Activated CD4-positive, alpha-beta T cell treated with anti-CD3 and anti-CD28 coated beads, Interleukin-2, amount 50 U/mL, for 1 hour (primary cell): ENCODE results near the gene FBXL17.

Experiments
- DNase-seq: peaks from one replicate; pipeline ENCODE4 v3.0.0-alpha.2; 2020

The FBXL17 gene

DNA sequence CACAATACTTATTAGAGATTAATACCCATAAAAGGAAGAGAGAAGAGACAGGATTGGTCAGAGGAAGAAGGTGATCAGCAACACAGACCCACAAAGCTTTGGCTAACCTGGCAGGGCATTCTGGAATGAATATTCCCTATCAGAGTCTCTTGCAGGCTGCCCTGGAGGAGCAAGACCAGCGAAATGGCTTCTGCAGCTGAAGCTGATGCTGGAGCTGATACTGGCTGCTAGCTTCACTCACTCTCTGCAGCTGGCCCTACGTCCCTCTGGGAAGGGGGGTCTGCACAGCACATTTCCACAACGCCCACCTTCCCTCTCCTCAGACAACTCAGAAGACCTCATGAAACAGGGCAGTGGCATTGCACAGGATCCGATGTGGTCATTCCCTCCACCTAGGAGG is 541.3 kb downstream of the FBXL17 start:
- DNase-seq = no peak

DNA sequence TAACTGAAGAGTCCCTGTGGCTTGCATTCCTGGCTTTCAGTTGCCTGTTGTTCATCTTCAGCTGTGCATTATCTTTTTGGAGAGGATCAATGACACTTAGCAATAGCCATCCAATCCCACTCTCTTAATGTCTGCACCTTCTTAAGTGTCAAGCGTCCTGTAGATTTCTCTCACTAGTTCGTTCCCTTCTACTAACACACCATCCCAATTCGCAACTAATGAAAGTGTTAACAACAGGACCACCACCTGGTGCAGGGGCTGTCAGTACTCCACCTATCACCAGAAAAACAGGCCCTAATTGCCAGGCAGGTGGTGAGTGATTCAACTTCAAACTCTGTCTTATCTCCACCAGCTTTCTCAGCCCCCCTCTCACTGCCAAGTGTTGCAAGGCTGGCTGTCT is 541.7 kb downstream of the FBXL17 start:
- no peak for DNase-seq

DNA sequence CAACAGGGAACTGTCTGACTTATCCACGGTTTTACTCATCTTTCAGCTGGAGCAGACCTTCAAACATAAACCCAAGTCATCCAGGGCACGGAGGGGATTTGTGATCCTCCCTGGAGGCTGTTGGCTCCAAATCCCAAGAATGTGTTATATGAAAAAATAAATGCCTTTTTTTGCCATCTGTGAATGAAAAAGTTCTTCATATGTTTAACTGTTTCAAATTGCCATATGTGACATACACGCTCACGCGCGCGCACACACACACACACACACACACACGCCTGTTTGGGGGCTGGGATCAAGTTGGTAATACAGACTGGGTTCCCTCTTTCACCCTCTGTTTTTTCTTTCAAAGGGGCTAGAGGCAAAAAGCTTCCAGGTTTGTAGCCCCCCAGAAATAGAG is 546.8 kb downstream of the FBXL17 start:
- no peak for DNase-seq

DNA sequence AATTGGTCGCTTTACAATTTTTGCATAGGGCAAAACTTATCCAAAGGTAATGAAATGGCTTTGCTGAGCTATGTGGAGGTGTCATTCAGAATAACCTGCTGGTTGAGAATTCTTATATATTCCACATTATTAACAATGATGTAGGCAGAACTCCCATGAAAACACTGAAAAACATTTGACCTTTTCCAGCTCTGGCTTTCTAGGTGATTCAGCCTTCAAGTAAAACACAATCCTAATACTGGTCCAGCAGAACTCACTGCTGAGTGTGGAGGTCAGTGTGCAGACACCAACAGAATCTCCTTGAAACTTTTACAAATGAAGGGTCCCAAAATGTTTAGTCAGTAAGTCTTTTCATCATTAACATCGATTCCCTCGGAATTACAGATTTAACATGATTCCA is 549.2 kb downstream of the FBXL17 start:
- DNase-seq = no peak

DNA sequence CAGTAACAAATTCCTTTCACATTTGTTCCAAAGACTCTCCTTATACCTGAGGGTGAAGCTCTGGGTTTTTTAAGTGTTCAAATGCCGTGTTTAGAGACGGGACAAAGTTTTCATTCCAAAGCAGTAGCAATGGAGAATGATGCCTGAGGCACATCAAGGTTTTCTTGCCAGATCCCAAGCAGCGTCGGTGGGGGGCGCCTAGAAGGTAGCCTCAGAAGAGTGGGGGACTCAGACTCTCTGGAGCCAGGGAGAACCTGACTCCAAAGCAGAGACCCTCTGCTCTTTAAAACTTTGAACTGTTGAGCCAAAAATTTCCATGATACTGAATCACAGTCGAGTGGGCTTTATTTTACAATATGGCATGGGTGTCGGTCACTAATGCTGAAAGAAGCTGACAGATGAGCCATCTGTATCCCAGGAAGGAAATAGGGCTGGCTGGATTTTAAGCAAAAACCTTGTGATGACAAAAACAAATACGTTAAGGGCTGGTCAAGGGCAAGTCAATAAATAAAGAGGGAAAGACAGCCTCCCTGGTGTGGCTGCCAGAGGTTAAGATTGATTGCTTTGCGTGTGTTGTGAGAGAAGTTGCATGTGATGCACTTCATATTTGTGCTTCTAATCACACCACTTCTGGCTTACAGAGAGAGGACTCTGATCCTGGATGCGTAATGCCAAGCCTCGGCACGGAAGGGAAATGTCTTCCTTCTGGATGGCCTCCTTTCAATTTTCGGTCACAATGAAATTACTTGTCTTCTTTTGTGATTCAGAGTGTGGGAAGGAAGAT is 550.1 kb downstream of the FBXL17 start:
- no peak for DNase-seq

DNA sequence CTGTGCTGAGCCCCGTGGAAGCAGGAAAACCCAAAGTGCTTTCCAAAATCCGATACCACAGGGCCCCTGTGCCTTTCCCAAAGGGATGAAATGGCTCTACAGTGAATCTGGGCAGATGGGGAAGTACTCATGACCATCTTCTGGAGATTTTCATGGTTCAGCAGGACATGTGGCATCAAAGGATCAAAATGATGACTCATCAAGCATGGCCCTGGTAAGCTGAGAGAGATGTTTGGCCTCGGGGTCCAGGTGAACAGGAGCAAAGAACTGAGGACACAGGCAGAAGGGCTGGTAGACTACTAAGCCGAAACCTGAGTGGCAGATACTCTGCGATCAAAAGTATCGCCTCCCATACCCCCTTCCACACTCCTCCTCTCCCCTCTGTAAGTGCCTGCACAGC is 551.1 kb downstream of the FBXL17 start:
- no peak for DNase-seq

DNA sequence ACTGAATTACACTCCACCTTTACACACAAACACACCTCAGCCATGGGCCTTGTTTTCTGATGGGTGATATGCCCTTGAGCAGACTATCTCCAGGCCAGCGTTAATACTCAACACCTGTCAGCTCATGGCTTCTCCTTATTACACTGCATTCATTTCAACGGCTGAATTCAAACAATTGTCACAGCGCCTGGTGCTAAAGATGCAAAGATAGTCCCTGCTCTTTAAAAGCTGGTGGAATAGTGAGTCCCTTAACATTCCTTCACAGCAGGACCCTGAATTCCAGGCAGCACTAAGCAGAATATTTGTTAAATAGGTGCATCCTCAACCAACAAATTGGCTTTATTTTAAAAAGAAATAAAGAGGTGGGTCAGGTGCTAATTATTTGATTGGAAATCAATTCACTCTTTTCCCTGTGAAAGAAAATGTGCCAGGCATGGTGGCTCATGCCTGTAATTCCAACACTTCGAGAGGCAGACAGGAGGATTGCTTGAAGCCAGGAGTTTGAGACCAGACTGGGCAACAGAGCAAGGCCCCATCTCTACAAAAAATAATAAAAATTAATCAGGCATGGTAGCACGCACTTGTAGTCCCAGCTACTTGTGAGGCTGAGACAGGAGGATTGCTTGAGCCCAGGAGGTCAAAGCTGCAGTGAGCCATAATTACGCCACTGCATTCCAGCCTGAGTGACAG is 555.4 kb downstream of the FBXL17 start:
- DNase-seq = no peak

DNA sequence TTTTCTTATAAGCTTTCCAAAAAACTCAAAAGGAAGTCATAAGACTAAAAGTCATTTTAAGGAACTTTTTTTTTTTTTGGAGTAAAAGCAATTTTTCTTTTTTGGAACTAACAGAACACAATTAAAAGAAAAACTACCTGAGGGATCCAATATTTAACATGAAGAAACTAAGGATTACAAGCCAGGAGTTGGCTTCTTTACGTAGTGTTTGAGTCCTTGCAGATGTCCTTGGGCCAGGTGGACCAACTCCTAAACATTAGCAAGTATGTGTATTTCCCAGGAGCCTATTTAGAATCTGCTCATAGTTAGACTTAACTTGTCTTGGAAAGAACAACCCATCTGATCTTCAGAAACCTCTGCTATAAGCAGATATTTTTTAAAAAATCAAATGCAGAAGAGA is 557.1 kb downstream of the FBXL17 start:
- DNase-seq = no peak

DNA sequence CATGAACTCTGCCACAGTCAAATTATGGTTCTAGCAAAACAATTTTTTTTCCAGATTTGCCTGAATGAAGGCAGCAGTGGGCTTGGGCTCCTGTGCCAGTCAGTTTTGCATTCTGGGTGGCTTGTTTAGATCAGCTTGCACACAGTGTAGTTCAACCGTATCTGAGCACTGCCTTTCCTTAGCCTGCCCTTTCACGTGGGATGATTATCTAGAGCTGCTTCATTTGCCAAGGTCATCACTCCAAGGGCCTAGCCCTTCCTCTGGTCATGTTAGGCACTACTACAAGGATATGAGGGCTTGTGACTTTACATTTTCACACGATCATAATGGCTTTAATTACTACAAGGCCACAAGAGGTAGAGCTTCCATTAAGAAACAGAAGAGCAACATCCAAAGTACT is 560.6 kb downstream of the FBXL17 start:
- DNase-seq = no peak

DNA sequence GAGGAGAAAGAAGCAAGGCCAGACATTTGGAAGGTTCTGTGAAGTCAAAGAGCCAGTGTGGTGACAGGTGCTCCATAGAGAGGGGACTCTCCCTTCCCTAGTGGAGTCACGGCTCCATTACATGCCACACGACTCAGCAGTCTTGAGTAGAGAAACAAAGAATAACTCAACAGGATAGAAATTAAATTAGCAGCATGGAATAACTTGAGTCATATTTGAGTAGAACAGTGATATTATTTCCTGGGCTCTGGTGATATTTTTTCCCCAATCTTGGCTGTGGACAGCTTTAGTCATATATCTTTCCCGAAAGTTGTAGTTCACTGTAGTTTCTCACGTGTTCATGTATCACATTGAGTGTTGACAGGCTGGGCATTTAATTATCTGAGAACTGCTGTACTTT is 561.5 kb downstream of the FBXL17 start:
- DNase-seq = no peak

DNA sequence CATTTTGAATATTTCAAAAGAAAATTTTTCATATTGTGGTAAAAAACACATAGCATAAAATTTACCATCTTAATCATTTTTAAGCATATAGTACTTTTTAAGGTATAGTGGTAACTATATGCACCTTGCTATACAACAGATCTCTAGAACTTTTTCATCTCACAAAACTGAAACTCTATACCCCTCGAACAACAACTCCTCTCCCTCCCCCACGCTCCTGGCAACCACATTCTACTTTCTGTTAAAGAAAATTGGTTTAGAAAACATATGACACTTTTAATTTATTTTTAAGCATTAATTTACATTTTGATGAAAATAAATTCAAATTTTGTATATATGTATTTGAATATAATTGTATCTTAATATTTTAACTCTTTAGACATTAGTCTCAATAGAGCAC is 563.9 kb downstream of the FBXL17 start:
- DNase-seq = no peak

DNA sequence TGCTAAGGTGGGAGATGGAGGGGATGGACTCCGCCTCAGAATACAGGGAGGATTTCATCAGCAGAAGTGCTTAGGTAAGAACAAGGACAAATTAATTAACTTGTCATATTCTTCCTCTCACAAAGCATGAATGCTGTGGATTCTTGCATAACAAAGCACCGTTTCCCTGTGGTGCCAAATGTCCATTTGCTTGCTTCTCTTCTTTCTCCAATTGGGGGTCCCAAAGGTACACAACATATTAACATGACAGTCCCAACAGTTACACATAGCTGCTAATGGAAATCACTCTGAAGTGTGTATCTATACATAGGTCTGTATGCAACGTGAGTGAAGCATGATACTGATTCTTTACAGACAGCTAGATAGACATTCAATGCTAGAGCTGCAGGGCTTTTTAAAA is 564.5 kb downstream of the FBXL17 start:
- DNase-seq = no peak

DNA sequence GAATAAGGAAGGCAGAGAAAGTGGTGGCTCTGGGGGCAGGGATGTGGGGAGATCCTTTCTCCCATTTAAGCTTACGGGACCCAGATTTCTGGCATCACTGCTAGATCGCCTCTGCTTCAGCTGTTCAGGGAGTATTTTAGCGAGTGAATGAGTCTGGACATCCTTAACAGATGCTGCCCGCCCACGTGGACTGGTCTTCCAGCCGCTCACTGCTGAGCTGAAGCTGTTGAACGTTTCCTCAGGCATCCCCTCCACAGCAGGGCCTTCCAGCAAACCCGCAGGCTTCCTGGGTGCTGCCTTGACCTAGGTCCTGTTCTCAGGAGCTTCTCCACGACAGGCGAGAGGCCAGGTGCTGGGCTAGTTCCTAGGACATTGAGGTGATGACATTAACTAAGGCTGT is 566.8 kb downstream of the FBXL17 start:
- no peak for DNase-seq

DNA sequence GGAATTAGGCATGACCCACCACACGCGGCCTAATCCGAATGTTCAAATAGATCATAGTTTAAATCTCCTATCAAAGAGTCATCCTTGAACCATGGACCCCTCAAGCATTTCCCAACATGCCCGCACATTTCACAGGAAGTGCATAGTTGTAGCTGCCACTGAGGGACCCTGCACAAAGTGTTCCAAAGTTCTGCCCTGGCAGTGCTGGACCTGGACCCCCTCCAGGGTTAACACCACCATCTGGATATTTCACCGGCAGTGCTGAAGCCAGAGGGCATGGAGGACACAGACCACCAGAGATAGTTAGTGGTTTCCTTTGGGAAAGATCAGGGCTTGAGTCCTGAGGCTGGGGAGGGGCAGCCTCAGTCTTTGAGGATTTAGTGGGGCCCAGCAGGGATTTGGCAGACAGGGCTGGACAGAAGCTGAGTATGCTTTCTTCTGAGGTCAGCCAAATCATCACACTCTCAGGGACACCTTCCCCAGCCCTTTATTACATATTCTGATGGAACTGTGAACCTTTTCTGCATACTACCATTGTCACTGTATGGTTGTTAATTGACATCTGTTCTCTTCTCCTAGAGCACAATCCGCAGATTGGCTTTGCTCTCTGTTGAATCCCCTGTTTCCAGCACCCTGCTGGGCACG is 567.6 kb downstream of the FBXL17 start:
- no peak for DNase-seq

DNA sequence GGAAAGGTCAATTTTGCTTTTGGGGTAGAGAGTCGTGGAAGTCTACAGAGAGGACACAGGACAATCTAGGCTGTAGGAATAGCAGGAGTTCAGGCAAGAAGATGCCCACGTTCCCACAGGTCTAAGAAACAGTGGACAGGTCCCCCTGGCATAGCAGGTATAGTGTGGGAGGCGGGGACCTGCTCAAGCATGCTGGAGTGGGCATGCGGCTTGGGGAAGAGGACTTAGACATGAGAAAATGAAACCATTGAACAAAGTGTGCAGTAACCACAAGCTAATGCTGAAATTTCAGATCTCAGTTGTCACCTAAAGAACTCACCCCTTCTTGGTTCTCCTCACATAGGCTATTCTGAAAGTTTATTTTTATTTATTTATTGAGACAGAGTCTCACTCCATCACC is 568.3 kb downstream of the FBXL17 start:
- DNase-seq = no peak

DNA sequence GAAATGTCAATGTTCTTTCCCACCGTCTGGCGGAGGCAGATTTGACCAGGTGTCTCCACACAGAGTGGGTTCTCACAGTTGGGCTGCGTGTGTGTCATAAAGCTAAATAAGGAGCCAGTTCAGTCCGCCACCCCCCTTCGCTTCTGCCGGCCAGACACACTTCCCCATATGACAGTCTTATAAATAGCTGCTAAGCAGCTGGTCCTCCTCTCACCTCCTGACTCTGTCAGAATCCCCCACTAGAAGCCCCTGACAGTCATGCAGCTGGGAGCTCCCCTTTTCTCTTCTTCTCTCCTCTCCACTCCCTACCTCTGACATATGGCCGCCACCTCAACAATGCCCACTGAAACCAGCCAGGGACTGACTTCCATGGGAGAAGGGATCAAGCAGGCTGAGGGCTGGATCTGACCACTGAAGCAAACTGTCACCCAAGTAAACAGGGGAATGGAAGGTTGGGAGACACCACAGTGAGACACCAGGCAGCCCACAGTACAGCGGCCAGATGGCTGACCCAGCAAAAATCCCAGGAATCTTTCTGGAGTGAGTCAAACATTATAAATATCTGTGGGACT is 569.2 kb downstream of the FBXL17 start:
- DNase-seq = no peak

DNA sequence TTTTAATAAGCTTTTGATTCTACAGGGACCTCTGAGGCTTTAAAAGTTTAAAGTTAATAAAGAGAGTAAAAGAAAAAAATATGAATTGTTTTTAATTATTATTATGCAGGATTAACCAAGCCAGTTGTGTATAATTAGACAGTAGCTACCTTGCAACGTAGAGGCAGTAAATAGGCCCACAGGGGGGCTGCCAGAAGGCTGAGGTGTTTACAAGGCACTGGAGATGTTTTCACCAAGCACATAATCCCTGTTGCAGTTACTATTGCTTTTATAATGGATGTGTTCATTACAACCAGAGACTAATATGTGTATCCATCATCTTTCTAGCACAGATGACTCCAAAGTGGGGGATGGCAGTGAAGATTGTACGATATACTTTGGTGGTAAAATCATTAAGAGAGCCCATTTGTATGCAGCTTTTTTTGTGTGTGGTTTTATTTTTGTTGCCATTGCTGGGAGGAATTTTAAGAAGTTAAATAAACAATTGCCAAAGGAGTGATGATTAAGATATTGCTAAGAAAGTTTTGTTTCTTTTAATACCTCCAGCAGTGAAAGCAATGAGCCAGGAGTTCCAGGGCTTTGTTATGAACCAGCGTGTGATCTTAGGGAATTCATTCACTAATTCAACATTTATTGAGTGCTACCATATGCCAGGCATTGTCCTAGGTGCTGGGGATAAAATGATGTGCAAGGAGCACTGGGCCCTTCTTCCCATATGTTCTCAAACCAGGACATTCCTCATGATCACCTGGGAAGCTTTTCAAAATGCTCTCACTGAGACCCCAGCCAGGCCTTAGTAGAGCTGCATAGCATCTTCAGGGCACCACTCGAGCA is 572.5 kb downstream of the FBXL17 start:
- DNase-seq = no peak
